Measurements from ENCODE around the gene GRID1.

GRCh38 chr10:86144301-86144700, 222.3 kb downstream of the GRID1 start:
- TF ChIP-seq EZH2 (IDR thresholded peaks at IDR 0.05; ENCODE audit: insufficient read depth, poor library complexity, severe bottlenecking) (no peak), EZH2phosphoT487 (IDR thresholded peaks at IDR 0.05; ENCODE audit: insufficient read depth, low read depth) (no peak)
